Fibroblast of skin of left biceps (primary cell): ENCODE results near the gene DCHS2.

Source experiments
- DNase-seq, 2 experiments: peaks; one replicate each; pipeline ENCODE4 v3.0.0-alpha.2; 2013; ENCODE audit warnings: low read depth in 2 of 2

Gene DCHS2

GRCh38 chr4:154489558-154490233, 1.9 kb downstream of the DCHS2 start:
- no peak for DNase-seq

DNA sequence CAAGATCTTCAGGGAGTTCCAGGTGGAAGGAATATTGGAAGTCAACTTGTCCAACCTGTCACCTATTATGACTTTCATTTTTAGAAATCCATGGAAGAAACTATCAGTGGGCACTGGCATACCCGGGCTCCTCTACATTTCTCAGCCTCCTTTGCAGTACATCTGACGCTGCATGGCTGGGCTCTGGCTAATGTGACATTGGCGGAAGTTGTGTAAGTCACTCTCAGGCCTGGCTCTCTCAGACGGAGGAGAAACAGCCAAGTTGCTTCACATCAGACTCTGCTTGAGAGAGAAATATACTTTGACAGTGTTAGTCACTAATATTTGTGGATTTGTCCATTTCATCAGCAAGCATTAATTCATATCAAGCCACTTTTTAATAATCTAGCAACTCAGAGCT, 4.5 kb downstream of the DCHS2 start:
- no peak for DNase-seq

DNA sequence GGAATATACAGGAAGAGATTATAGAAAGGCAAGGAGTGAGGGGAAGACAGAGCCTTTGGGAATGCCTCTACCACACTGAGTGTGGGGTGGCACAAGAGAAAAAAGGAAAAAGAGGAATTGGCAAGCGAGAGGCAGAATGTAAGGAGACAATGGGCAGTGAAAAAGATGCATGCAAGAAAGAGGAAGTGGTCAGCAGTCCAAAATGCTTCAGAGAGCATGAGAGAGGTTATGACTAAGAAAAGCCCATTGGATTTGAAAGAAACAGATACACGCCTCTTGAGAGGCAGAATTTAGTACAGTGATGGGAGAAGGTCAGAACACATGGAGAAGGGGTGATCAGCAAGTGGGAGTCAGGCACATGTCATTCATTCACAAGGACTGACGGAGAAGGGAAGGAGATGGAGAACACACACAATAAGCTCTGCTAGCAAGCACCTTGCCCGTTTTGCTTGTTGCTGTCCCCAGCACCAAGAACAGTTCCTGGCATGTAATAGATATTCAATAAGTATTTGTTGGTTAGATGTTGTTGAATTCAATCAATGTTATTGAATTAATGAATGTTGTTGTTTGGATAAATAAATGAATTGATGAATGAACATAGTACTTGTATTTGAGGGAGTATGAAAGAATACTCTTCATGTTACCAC, 6.3 kb downstream of the DCHS2 start:
- DNase-seq: no peak

GRCh38 chr4:154478547-154478946, 13.1 kb downstream of the DCHS2 start:
- no peak for DNase-seq

DNA sequence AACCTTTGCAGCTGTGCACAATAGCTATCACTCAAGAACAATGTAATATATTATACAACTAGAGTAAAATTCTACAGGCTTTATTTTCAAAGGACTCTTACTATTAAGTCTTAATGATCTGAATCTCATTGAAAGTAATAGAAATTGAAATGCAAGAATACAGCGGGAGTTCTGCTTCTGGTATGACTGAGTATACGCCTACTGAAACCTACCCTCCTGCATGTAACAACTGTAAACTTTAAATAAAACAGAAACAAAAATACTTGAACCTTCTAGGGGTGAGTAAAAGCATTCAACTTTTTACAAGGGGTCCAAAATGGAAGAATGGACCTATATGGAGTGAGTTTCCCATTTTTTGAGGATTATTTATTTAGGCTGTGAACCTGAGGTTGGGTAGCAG, 13.5 kb downstream of the DCHS2 start:
- DNase-seq: no peak

DNA sequence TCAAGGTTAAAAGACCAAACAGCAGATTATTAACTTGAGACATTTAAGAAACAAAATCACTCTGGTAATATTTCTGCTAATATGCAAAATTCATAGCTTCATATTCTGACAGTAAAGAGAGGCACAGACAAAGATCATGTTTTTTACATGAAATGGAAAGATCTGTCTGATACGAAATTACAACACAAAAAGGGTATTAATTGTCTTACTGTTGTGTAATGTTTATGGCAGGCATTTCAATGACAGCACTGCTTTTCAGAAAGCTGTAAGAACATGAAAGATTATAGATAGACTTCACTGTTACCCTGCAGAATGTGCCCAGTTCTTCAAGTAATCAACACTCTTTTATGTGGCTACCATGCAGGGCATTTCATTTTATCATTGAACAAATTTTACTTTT, 15.4 kb downstream of the DCHS2 start:
- no peak for DNase-seq

DNA sequence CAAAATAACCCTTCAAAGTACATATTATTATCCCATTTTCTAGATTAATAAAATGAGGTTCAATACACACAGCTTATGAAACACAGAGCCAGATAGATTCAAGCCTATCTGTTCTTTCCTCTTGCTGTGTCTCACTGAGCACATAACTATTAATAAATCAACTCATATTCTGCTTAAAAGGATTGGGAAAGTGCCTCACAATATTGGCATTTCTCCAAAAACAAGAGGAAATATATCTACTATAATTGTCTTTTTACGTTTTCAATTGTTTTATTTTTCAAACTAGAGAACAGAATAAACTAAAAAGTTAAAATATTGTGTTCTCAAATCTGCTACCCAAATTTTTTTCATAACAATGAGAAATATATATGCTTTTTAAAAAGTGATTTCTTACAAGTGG, 15.8 kb downstream of the DCHS2 start:
- DNase-seq: no peak

DNA sequence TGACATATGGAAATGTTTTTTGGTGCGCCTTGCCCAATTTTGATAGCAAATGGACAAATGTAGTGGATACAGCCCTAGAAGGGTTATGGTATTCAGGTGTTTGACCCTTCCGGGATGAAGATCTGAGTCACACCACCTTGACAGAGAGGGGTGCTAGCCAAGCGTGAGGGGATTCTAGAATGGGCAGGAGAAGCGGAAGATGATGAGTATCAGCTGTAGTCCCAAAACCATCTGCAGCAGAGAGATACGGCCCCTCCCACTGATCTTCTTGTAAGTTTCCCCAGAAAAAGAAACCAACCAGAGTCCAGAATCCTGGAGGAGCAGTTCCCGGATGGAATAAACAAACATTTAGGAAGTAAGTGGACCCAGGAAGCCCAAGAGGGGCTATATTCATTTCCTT, 18.1 kb downstream of the DCHS2 start:
- DNase-seq: no peak

DNA sequence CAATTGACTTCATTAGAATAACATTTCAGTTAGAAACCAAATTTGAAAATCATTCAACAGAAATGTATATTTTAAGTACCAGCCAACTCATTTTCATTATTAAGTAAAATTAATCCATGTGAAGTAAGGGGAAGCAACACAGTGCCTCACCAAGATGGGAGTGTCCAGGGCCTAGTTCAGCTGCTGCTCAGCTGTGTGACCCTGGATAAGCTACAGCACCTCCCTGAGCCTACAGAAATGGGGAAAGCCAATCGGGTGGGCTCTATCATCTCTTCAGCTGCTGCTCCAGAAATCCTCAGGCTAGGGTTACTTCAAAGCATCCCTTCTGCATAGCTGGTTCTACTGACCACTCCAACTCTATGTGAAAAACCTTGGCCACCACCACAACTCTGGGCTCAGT, 18.7 kb downstream of the DCHS2 start:
- no peak for DNase-seq

- no peak for DNase-seq
Measured at GRCh38 chr4:154471526-154472331, 19.9 kb downstream of the DCHS2 start.

DNA sequence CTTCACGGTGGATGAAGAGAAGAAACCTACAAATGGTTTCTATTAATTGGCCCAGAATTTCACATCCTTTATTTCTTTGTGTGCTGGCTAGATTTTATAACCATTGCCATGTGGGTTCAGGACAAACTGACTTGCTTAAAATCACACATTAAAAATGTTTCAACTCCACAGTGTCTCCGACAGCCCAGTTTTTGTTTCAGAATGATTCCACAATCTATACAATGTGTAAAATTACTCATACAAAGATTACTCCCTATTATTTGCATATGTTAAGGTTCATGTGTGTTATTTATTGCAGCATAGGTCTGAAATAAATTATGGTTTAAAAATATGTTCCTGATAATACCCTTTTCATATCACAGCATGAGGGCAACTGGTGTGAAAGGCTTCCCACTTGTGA, 20.6 kb downstream of the DCHS2 start:
- DNase-seq: no peak

- peak; percentile 16 to 24 for DNase-seq
Measured at GRCh38 chr4:154467886-154468285, 23.7 kb downstream of the DCHS2 start.

GRCh38 chr4:154466336-154466735, 25.3 kb downstream of the DCHS2 start:
- DNase-seq: no peak

GRCh38 chr4:154465085-154465484, 26.5 kb downstream of the DCHS2 start:
- DNase-seq: no peak

GRCh38 chr4:154464654-154465053, 26.9 kb downstream of the DCHS2 start:
- DNase-seq: no peak

GRCh38 chr4:154462081-154462810, 29.4 kb downstream of the DCHS2 start:
- no peak for DNase-seq

GRCh38 chr4:154457471-154457870, 34.1 kb downstream of the DCHS2 start:
- no peak for DNase-seq

- DNase-seq: no peak
Measured at GRCh38 chr4:154456889-154457288, 34.7 kb downstream of the DCHS2 start.

GRCh38 chr4:154456240-154456639, 35.4 kb downstream of the DCHS2 start:
- no peak for DNase-seq

DNA sequence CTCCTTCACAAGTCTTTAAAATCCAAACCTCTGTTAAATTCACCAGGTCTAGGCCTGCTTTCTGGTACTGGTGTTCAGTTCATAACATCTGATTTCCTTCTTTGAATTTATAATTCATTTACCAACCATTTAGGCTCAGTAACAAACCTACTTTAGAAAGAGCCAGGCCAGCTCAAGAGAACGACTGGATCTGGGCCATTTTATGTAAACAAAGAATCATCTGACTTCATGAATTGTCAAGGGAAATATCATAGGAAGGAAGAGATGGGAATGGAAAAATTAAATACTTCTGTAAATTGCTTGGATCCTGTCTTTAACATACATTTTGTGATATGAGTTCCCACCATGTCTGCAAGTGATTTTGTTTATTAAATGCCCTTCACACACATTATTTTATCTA, 36.5 kb downstream of the DCHS2 start:
- no peak for DNase-seq

- DNase-seq: no peak
Measured at GRCh38 chr4:154454710-154455109, 36.9 kb downstream of the DCHS2 start.

GRCh38 chr4:154452798-154453346, 38.7 kb downstream of the DCHS2 start:
- no peak for DNase-seq
